Vagina (tissue), 2 donors: ENCODE results near the gene WDR91. TPM values are rescaled to one million over a fixed set of nuclear protein-coding genes. Genes with fewer than 3 reads are reported as not detected.
"Not testable (repeated sequence)": the region's sequence is repeated elsewhere in the genome, so short reads cannot be mapped to it uniquely, and the experiment has no call there.

Experiments
- DNase-seq, 2 donors: peaks; one replicate each; pipeline ENCODE4 v3.0.0-alpha.2; 2017; ENCODE audit errors: extremely low spot score in 2 of 2
- H3K27ac ChIP-seq: fragments of 200-600 bp; sonication (generic); one replicate; pipeline ENCODE4 v1.5.1; 2019
- H3K27me3 ChIP-seq: fragments of 200-600 bp; sonication (generic); one replicate; pipeline ENCODE4 v1.5.1; 2019
- H3K36me3 ChIP-seq, 2 donors: fragments of 200-600 bp; sonication (generic); one replicate each; pipeline ENCODE4 v1.5.1; 2017 to 2019
- H3K4me1 ChIP-seq: fragments of 200-600 bp; sonication (generic); one replicate; pipeline ENCODE4 v1.5.1; 2019
- H3K4me3 ChIP-seq, 2 donors: fragments of 200-600 bp; sonication (generic); 1 replicate in 1 of 2; 2 replicates in 1 of 2; pipeline ENCODE4 v1.5.1; 2016 to 2019
- H3K9me3 ChIP-seq: fragments of 200-600 bp; sonication (generic); one replicate; pipeline ENCODE4 v1.5.1; 2019
- CTCF ChIP-seq, 3 experiments: fragments of 450-650 bp in 2 of 3; fragments of 200-600 bp in 1 of 3; sonication (generic) in 1 of 3; IDR thresholded peaks; one replicate each; pipeline ENCODE4 v1.5.1; 2017 to 2019; ENCODE audit warnings: antibody characterized with exemption in 3 of 3, mild to moderate bottlenecking in 2 of 3, moderate library complexity in 2 of 3
- POLR2A ChIP-seq, 2 donors: fragments of 450-650 bp; IDR thresholded peaks; one replicate each; pipeline ENCODE4 v1.6.1; 2017; ENCODE audit warnings: antibody characterized with exemption in 2 of 2, mild to moderate bottlenecking in 2 of 2, moderate library complexity in 2 of 2
- POLR2AphosphoS5 ChIP-seq, 2 donors: sonication (generic); formaldehyde crosslinking; IDR thresholded peaks; one replicate each; pipeline ENCODE4 v1.9.0; 2017; ENCODE audit warnings: antibody characterized with exemption in 2 of 2, mild to moderate bottlenecking in 2 of 2, low read depth in 1 of 2; ENCODE audit not compliant: insufficient read depth in 1 of 2
- intact Hi-C: fragments of 100-400 bp; cut with DNase I; formaldehyde crosslinking; loops from one replicate; pipeline ENCODE4 v1.15.1; 2023
- total RNA-seq: library from RNA; depleted of rRNA; stranded (reverse); fragments of >200 nt; gene quantifications from one replicate; pipeline ENCODE4 v1.2.3, GENCODE V29; 2016

WDR91 gene
- total RNA-seq, 1 donor from 2014 or later = 31.2 TPM

- Histone ChIP-seq H3K27me3 (no peaks in the 10 kb centered on the region), H3K36me3 (peaks cover 0 to 23% of the 10 kb centered on the region in 2 donors), H3K9me3 (peaks cover 13% of the 10 kb centered on the region), H3K27ac (no peak overlapping the region), H3K4me3 (no peak overlapping the region), H3K4me1 (no peaks in the 10 kb centered on the region)
- TF ChIP-seq POLR2AphosphoS5 (IDR thresholded peaks at IDR 0.05; ENCODE audit: insufficient read depth in 1 of 2, low read depth in 1 of 2) = no peak
- no peak for TF ChIP-seq CTCF (IDR thresholded peaks at IDR 0.05)
- no peak for TF ChIP-seq POLR2A (IDR thresholded peaks at IDR 0.05)
- DNase-seq = no peak
- intact Hi-C loops = no loop called here
Observed at GRCh38 chr7:135178364-135178763, 33.0 kb downstream of the WDR91 start.

DNA sequence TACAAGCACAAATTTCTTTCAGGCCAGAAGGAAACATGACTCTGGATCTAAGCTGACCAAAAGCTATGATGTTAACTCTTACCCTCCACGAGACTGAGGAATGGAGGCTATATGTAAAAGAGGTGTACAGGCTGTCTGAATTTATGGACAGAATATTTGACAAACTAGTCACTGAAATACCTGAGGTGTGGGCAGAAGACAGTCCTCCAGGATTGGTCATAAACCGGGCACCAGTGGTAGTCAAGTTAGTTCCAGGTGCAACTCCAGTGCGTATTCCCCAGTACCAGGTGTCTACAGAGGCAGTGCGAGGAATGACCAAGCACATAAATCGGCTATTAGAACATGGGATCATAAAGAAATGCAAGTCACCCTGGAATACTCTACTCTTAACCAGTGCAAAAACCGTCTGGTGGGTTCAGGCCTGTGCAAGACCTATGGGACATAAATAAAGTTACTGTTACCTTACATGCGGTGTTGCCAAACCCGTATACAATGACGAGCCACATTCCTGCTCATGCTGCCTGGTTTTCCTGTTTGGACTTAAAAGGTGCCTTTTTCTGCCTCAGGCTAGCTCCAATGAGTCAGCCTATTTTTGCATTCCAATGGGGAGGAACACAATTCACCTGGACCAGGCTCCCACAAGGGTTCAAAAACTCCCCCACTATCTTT is 34.2 kb downstream of the WDR91 start:
- TF ChIP-seq POLR2A (IDR thresholded peaks at IDR 0.05) (no peak), CTCF (IDR thresholded peaks at IDR 0.05) (no peak), POLR2AphosphoS5 (IDR thresholded peaks at IDR 0.05; ENCODE audit: insufficient read depth in 1 of 2, low read depth in 1 of 2) (no peak)
- no peak for DNase-seq

DNA sequence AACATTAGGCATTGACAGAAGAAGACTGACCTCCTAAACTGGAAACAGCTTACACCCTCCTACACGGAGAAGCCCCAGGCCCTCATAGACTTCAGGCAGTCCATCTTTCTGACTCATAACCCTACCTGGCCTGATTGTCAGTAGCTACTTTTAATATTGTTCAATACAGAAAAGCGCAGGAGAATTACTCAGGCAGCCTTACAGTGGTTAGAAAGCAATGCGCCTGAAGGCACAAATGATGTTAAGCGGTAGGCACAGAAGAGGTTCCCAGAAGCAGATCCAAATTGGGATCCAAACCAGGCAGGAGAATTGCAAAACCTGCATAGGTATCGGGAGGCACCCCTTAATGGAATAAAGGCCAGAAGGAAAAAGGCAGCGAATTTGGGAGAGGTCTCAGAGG is 35.4 kb downstream of the WDR91 start:
- H3K27ac ChIP-seq = no peak overlapping the region
- no peaks in the 10 kb centered on the region for H3K27me3 ChIP-seq
- no peak for DNase-seq
- H3K9me3 ChIP-seq = peaks cover 1% of the 10 kb centered on the region
- peaks cover 0 to 4% of the 10 kb centered on the region in 2 donors for H3K36me3 ChIP-seq
- intact Hi-C loops = no loop called here
- TF ChIP-seq CTCF (IDR thresholded peaks at IDR 0.05) = no peak
- no peak for TF ChIP-seq POLR2A (IDR thresholded peaks at IDR 0.05)
- no peak for TF ChIP-seq POLR2AphosphoS5 (IDR thresholded peaks at IDR 0.05; ENCODE audit: insufficient read depth in 1 of 2, low read depth in 1 of 2)
- H3K4me1 ChIP-seq = peaks cover 14% of the 10 kb centered on the region
- H3K4me3 ChIP-seq = no peak overlapping the region

More for the DNA sequence above, 34.2 kb downstream of the WDR91 start:
- Histone ChIP-seq H3K9me3 (peaks cover 9% of the 10 kb centered on the region), H3K27me3 (no peaks in the 10 kb centered on the region), H3K4me1 (peaks cover 2% of the 10 kb centered on the region), H3K4me3 (no peak overlapping the region), H3K27ac (no peak overlapping the region), H3K36me3 (peaks cover 0 to 11% of the 10 kb centered on the region in 2 donors)
- intact Hi-C loops = no loop called here

GRCh38 chr7:135174941-135175340 is 36.4 kb downstream of the WDR91 start:
- Histone ChIP-seq H3K4me3 (no peak overlapping the region), H3K9me3 (no peaks in the 10 kb centered on the region), H3K4me1 (peaks cover 17% of the 10 kb centered on the region), H3K36me3 (no peaks in the 10 kb centered on the region), H3K27me3 (no peaks in the 10 kb centered on the region), H3K27ac (no peak overlapping the region)
- TF ChIP-seq POLR2A (IDR thresholded peaks at IDR 0.05) (no peak), POLR2AphosphoS5 (IDR thresholded peaks at IDR 0.05; ENCODE audit: insufficient read depth in 1 of 2, low read depth in 1 of 2) (no peak), CTCF (IDR thresholded peaks at IDR 0.05) (no peak)
- intact Hi-C loops = no loop called here
- DNase-seq = no peak

DNA sequence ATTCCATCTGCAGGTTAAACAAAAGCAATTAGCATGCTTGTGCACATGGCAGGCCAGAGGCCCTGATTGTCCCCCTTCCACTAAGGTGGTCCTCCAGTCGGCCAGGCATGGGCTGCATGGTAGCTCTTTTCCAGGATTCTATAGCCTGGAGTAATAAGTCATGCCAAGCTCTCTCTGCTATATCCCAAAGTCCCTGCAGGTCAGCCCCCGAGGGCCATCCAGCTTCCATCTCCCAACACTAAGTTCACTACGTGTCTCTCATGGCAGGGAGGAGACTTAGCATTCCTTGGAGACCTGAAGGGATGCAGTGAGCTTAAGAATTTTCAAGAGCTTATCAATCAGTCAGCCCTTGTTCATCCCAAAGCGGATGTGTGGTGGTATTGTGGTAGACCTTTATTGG is 37.4 kb downstream of the WDR91 start:
- DNase-seq, intact Hi-C loops: not testable (repeated sequence)

More for the DNA sequence above, 37.4 kb downstream of the WDR91 start:
- H3K9me3 ChIP-seq, H3K4me3 ChIP-seq, H3K36me3 ChIP-seq, H3K27ac ChIP-seq, H3K27me3 ChIP-seq: not testable (repeated sequence)
- peaks cover 27% of the 10 kb centered on the region for H3K4me1 ChIP-seq
